Measurements from ENCODE around the gene TRMT61A. TPM values are rescaled to one million over a fixed set of nuclear protein-coding genes. Genes with fewer than 3 reads are reported as not detected.

Gene TRMT61A
- total and polyA plus RNA-seq, 2 of the 13 experiments (the other 11 are each of a cell fraction or from before 2014, with no cell fraction given): 6.5 to 13.6 TPM

DNA sequence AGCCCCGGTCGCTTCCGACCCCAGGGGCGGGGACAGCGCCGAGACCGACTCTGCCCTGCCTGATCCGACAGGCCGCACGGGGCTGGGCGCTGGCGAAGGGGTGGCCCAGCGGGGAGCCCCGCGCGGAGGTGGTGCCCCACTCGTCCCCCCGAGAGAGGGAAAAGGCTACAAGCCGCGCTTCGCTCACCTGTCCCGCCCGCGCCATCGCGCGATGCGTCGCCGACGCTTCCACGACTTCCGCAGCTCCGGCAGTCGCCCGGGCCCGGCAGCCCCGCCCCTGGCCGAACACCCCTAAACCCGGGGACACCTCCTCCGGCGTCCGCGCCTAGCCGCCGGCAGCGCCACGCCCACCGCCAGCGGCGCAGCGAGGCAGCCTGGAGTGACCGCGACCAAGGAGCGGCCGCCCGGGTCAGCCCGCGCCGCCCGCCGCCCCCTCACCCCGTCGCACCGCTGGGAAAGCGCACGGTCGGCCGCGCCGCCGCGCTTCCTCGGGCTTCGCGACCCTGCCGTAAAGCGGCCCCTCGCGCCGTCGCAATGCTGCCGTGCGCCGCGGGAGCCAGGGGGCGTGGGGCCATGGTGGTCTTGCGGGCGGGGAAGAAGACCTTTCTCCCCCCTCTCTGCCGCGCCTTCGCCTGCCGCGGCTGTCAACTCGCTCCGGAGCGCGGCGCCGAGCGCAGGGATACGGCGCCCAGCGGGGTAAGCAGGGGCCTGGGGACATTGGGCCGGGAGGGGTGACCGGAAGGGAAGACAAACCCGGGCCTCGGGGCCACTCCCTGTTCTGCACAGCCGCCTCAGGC, 33.6 kb downstream of the TRMT61A start, which contains the start of the genes BAG5 and COA8 (continued):
- TF ChIP-seq, protein P1, sequence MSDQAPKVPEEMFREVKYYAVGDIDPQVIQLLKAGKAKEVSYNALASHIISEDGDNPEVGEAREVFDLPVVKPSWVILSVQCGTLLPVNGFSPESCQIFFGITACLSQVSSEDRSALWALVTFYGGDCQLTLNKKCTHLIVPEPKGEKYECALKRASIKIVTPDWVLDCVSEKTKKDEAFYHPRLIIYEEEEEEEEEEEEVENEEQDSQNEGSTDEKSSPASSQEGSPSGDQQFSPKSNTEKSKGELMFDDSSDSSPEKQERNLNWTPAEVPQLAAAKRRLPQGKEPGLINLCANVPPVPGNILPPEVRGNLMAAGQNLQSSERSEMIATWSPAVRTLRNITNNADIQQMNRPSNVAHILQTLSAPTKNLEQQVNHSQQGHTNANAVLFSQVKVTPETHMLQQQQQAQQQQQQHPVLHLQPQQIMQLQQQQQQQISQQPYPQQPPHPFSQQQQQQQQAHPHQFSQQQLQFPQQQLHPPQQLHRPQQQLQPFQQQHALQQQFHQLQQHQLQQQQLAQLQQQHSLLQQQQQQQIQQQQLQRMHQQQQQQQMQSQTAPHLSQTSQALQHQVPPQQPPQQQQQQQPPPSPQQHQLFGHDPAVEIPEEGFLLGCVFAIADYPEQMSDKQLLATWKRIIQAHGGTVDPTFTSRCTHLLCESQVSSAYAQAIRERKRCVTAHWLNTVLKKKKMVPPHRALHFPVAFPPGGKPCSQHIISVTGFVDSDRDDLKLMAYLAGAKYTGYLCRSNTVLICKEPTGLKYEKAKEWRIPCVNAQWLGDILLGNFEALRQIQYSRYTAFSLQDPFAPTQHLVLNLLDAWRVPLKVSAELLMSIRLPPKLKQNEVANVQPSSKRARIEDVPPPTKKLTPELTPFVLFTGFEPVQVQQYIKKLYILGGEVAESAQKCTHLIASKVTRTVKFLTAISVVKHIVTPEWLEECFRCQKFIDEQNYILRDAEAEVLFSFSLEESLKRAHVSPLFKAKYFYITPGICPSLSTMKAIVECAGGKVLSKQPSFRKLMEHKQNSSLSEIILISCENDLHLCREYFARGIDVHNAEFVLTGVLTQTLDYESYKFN (CRISPR knock-in tag; conservative IDR thresholded peaks at IDR 0.05): no peak
- TF ChIP-seq, protein P2, sequence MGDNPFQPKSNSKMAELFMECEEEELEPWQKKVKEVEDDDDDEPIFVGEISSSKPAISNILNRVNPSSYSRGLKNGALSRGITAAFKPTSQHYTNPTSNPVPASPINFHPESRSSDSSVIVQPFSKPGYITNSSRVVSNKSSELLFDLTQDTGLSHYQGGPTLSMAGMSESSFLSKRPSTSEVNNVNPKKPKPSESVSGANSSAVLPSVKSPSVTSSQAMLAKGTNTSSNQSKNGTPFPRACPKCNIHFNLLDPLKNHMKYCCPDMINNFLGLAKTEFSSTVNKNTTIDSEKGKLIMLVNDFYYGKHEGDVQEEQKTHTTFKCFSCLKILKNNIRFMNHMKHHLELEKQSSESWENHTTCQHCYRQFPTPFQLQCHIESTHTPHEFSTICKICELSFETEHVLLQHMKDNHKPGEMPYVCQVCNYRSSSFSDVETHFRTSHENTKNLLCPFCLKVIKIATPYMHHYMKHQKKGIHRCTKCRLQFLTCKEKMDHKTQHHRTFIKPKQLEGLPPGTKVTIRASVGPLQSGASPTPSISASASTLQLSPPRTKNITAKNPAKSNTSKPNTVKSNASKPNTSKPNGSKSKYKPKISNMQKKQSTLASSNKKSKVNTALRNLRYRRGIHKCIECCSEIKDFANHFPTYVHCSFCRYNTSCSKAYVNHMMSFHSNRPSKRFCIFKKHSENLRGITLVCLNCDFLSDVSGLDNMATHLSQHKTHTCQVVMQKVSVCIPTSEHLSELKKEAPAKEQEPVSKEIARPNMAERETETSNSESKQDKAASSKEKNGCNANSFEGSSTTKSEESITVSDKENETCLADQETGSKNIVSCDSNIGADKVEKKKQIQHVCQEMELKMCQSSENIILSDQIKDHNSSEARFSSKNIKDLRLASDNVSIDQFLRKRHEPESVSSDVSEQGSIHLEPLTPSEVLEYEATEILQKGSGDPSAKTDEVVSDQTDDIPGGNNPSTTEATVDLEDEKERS (CRISPR knock-in tag; IDR thresholded peaks at IDR 0.05): no peak
- TF ChIP-seq, protein P3, sequence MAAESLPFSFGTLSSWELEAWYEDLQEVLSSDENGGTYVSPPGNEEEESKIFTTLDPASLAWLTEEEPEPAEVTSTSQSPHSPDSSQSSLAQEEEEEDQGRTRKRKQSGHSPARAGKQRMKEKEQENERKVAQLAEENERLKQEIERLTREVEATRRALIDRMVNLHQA (CRISPR knock-in tag; IDR thresholded peaks at IDR 0.05): no peak
- TF ChIP-seq JUNB (CRISPR knock-in tag; IDR thresholded peaks at IDR 0.05; ENCODE audit: borderline replicate concordance) (no peak), ZNF354B (CRISPR knock-in tag; IDR thresholded peaks at IDR 0.05) (no peak), ZNF224 (CRISPR knock-in tag; IDR thresholded peaks at IDR 0.05) (no peak), ZNF816 (CRISPR knock-in tag; IDR thresholded peaks at IDR 0.05; ENCODE audit: borderline replicate concordance) (no peak), RFXANK (CRISPR knock-in tag; IDR thresholded peaks at IDR 0.05) (no peak), PHF5A (CRISPR knock-in tag; IDR thresholded peaks at IDR 0.05; ENCODE audit: low read depth, unreplicated experiment) (no peak)
- TF ChIP-seq, protein P4, sequence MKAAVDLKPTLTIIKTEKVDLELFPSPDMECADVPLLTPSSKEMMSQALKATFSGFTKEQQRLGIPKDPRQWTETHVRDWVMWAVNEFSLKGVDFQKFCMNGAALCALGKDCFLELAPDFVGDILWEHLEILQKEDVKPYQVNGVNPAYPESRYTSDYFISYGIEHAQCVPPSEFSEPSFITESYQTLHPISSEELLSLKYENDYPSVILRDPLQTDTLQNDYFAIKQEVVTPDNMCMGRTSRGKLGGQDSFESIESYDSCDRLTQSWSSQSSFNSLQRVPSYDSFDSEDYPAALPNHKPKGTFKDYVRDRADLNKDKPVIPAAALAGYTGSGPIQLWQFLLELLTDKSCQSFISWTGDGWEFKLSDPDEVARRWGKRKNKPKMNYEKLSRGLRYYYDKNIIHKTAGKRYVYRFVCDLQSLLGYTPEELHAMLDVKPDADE (CRISPR knock-in tag; IDR thresholded peaks at IDR 0.05): peak; percentile 40; the same call in 1 of the 2 replicates
- TF ChIP-seq, protein P5, sequence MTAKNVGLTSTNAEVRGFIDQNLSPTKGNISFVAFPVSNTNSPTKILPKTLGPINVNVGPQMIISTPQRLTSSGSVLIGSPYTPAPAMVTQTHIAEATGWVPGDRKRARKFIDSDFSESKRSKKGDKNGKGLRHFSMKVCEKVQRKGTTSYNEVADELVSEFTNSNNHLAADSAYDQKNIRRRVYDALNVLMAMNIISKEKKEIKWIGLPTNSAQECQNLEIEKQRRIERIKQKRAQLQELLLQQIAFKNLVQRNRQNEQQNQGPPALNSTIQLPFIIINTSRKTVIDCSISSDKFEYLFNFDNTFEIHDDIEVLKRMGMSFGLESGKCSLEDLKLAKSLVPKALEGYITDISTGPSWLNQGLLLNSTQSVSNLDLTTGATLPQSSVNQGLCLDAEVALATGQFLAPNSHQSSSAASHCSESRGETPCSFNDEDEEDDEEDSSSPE (CRISPR knock-in tag; IDR thresholded peaks at IDR 0.05): peak; percentile 38; the same call in 1 of the 2 replicates
- TF ChIP-seq, protein P6, sequence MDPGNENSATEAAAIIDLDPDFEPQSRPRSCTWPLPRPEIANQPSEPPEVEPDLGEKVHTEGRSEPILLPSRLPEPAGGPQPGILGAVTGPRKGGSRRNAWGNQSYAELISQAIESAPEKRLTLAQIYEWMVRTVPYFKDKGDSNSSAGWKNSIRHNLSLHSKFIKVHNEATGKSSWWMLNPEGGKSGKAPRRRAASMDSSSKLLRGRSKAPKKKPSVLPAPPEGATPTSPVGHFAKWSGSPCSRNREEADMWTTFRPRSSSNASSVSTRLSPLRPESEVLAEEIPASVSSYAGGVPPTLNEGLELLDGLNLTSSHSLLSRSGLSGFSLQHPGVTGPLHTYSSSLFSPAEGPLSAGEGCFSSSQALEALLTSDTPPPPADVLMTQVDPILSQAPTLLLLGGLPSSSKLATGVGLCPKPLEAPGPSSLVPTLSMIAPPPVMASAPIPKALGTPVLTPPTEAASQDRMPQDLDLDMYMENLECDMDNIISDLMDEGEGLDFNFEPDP (CRISPR knock-in tag; conservative IDR thresholded peaks at IDR 0.05): no peak
